ENCODE data around the gene GRB10. TPM values are rescaled to one million over a fixed set of nuclear protein-coding genes. Genes with fewer than 3 reads are reported as not detected.

The GRB10 gene
- total and polyA plus RNA-seq, 9 donors: 10.7 to 18.9 (median 12.2) TPM

DNA sequence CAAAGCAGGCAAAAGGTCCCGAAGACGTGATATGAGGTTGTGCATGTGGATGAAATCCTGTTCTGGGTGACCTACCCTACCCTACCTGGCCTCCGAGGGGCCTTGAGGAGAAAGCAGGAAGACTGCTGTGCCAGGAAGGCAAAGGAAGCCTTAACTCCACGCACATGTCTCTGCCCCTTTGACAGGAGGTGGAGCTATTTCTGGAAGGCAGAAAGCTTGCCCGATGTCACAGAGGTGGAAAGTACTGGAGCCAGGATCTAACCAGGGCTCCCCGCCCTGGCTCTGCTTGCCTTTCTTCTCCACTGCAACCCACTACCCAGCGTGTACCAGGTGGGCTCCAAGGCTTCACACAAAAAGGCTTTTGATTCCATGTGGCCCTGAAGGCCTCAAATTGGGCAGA lies 151.1 kb downstream of the GRB10 start:
- H3K27ac ChIP-seq (ENCODE audit: low read length): no peak overlapping the region
- no peaks in the 10 kb centered on the region for H3K27me3 ChIP-seq (ENCODE audit: control insufficient read depth, insufficient read depth, low read length)
- H3K4me3 ChIP-seq (ENCODE audit: low read length): no peak overlapping the region
- no peak for DNase-seq
- H3K36me3 ChIP-seq (ENCODE audit: control insufficient read depth, insufficient read depth, low read length): no peaks in the 10 kb centered on the region
- WGBS (ENCODE audit: insufficient coverage): 77% methylated on average over 4 of the region's 7 CpGs
- no peaks in the 10 kb centered on the region for H3K9me3 ChIP-seq (replicated peaks; ENCODE audit: control insufficient read depth, low read depth, low read length)
- peaks cover 4% of the 10 kb centered on the region for H3K4me1 ChIP-seq (ENCODE audit: control insufficient read depth, insufficient read depth, low read length)

DNA sequence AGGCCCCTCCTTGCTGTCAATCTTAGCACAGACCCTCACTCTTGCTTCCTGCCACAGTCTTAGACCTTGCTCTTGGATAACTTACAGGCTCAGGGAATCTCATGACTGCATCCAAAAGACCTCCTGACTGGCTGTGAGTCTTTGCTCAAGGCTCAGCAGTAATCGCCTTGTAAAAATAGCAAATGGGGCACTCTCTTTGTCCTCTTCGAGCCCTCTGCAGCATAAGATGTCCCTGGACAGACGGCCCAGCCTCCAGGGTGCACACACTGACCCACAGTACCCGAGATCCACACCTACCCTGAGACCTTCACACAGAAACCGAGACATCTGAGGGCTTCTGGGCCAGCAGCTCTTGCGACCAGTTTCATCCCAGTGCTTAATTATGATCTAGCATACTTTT lies 151.6 kb downstream of the GRB10 start:
- 76% methylated on average over 3 of the region's 6 CpGs for WGBS (ENCODE audit: insufficient coverage)
- Histone ChIP-seq H3K27me3 (ENCODE audit: control insufficient read depth, insufficient read depth, low read length) (no peaks in the 10 kb centered on the region), H3K36me3 (ENCODE audit: control insufficient read depth, insufficient read depth, low read length) (no peaks in the 10 kb centered on the region), H3K4me3 (ENCODE audit: low read length) (no peak overlapping the region), H3K9me3 (replicated peaks; ENCODE audit: control insufficient read depth, low read depth, low read length) (no peaks in the 10 kb centered on the region), H3K27ac (ENCODE audit: low read length) (no peak overlapping the region), H3K4me1 (ENCODE audit: control insufficient read depth, insufficient read depth, low read length) (peaks cover 4% of the 10 kb centered on the region)
- no peak for DNase-seq

GRCh38 chr7:50629238-50629901 lies 153.3 kb downstream of the GRB10 start:
- Histone ChIP-seq H3K36me3 (ENCODE audit: control insufficient read depth, insufficient read depth, low read length) (no peaks in the 10 kb centered on the region), H3K4me3 (ENCODE audit: low read length) (no peak overlapping the region), H3K27me3 (ENCODE audit: control insufficient read depth, insufficient read depth, low read length) (no peaks in the 10 kb centered on the region), H3K27ac (ENCODE audit: low read length) (no peak overlapping the region), H3K4me1 (ENCODE audit: control insufficient read depth, insufficient read depth, low read length) (peaks cover 4% of the 10 kb centered on the region), H3K9me3 (replicated peaks; ENCODE audit: control insufficient read depth, low read depth, low read length) (no peaks in the 10 kb centered on the region)
- 62% methylated on average over 6 of the region's 10 CpGs for WGBS (ENCODE audit: insufficient coverage)
- DNase-seq: no peak

GRCh38 chr7:50628434-50629084 lies 154.1 kb downstream of the GRB10 start:
- 48% methylated on average over 3 of the region's 6 CpGs for WGBS (ENCODE audit: insufficient coverage)
- H3K9me3 ChIP-seq (replicated peaks; ENCODE audit: control insufficient read depth, low read depth, low read length): no peaks in the 10 kb centered on the region
- H3K4me3 ChIP-seq (ENCODE audit: low read length): no peak overlapping the region
- no peak for DNase-seq
- H3K27ac ChIP-seq (ENCODE audit: low read length): no peak overlapping the region
- no peaks in the 10 kb centered on the region for H3K27me3 ChIP-seq (ENCODE audit: control insufficient read depth, insufficient read depth, low read length)
- no peaks in the 10 kb centered on the region for H3K36me3 ChIP-seq (ENCODE audit: control insufficient read depth, insufficient read depth, low read length)
- H3K4me1 ChIP-seq (ENCODE audit: control insufficient read depth, insufficient read depth, low read length): peaks cover 4% of the 10 kb centered on the region

DNA sequence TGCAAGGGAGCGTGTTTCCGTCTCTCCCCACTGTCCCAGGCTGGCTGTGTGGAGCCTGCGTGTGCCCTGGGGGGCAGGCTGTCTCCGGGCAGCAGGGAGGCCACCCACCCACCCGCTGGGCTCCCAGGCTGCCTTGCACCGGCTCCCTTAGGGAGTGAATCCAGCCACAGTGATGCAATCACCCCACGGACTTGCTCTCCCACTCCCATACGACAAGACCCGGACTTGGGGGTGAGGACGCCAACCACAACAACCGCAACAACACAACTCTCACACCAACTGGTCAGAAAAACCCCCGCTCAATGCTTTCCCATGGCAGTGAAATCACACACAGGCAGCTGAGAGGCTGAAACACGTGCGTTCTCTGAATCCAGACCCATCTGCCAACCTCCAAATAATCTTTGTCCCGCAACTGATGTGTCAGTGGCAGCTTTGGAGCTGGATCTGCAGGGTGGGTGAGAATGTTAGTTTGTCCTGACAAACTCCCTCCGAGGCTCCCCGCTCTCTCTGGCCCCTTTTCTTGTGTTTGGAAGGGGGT lies 154.8 kb downstream of the GRB10 start:
- DNase-seq: no peak
- H3K36me3 ChIP-seq (ENCODE audit: control insufficient read depth, insufficient read depth, low read length): no peaks in the 10 kb centered on the region
- no peaks in the 10 kb centered on the region for H3K27me3 ChIP-seq (ENCODE audit: control insufficient read depth, insufficient read depth, low read length)
- no peaks in the 10 kb centered on the region for H3K9me3 ChIP-seq (replicated peaks; ENCODE audit: control insufficient read depth, low read depth, low read length)
- no peak overlapping the region for H3K27ac ChIP-seq (ENCODE audit: low read length)
- WGBS (ENCODE audit: insufficient coverage): 80% methylated on average over 7 of the region's 17 CpGs
- no peak overlapping the region for H3K4me3 ChIP-seq (ENCODE audit: low read length)
- H3K4me1 ChIP-seq (ENCODE audit: control insufficient read depth, insufficient read depth, low read length): peaks cover 4% of the 10 kb centered on the region

GRCh38 chr7:50626286-50626685 lies 156.4 kb downstream of the GRB10 start:
- H3K36me3 ChIP-seq (ENCODE audit: control insufficient read depth, insufficient read depth, low read length): no peaks in the 10 kb centered on the region
- no peaks in the 10 kb centered on the region for H3K9me3 ChIP-seq (replicated peaks; ENCODE audit: control insufficient read depth, low read depth, low read length)
- WGBS (ENCODE audit: insufficient coverage): no CpG with 5 or more reads among the region's 3 CpGs
- DNase-seq: no peak
- H3K27ac ChIP-seq (ENCODE audit: low read length): no peak overlapping the region
- peaks cover 4% of the 10 kb centered on the region for H3K4me1 ChIP-seq (ENCODE audit: control insufficient read depth, insufficient read depth, low read length)
- H3K4me3 ChIP-seq (ENCODE audit: low read length): no peak overlapping the region
- no peaks in the 10 kb centered on the region for H3K27me3 ChIP-seq (ENCODE audit: control insufficient read depth, insufficient read depth, low read length)

DNA sequence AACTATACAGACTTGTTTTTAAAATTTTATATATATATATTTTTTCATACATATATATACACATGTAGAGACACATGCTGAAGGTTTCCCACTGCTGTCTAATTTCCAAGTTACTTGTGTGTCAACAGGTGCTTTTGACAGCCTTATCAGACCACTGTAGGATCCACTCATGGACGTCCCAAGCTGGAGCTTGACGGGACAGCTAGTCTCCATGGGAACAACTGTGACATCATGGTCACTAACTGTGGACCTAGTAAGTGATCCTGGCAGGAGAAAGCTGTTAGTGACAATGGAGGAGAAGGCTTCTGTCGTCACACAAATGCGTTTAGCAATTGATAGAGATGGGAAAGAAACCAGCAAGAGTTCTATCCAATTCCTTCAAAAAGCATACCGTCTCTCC lies 157.3 kb downstream of the GRB10 start:
- H3K4me3 ChIP-seq (ENCODE audit: low read length): no peak overlapping the region
- no peaks in the 10 kb centered on the region for H3K27me3 ChIP-seq (ENCODE audit: control insufficient read depth, insufficient read depth, low read length)
- H3K9me3 ChIP-seq (replicated peaks; ENCODE audit: control insufficient read depth, low read depth, low read length): no peaks in the 10 kb centered on the region
- no peaks in the 10 kb centered on the region for H3K36me3 ChIP-seq (ENCODE audit: control insufficient read depth, insufficient read depth, low read length)
- H3K4me1 ChIP-seq (ENCODE audit: control insufficient read depth, insufficient read depth, low read length): peaks cover 4% of the 10 kb centered on the region
- H3K27ac ChIP-seq (ENCODE audit: low read length): no peak overlapping the region
- WGBS (ENCODE audit: insufficient coverage): no CpG with 5 or more reads among the region's 5 CpGs
- no peak for DNase-seq

- Histone ChIP-seq H3K4me3 (ENCODE audit: low read length) (no peak overlapping the region), H3K27me3 (ENCODE audit: control insufficient read depth, insufficient read depth, low read length) (no peaks in the 10 kb centered on the region), H3K4me1 (ENCODE audit: control insufficient read depth, insufficient read depth, low read length) (no peaks in the 10 kb centered on the region), H3K27ac (ENCODE audit: low read length) (no peak overlapping the region), H3K36me3 (ENCODE audit: control insufficient read depth, insufficient read depth, low read length) (no peaks in the 10 kb centered on the region), H3K9me3 (replicated peaks; ENCODE audit: control insufficient read depth, low read depth, low read length) (no peaks in the 10 kb centered on the region)
- DNase-seq: no peak
- no CpG with 5 or more reads among the region's 2 CpGs for WGBS (ENCODE audit: insufficient coverage)
Observed at GRCh38 chr7:50622821-50623220, 159.9 kb downstream of the GRB10 start.

DNA sequence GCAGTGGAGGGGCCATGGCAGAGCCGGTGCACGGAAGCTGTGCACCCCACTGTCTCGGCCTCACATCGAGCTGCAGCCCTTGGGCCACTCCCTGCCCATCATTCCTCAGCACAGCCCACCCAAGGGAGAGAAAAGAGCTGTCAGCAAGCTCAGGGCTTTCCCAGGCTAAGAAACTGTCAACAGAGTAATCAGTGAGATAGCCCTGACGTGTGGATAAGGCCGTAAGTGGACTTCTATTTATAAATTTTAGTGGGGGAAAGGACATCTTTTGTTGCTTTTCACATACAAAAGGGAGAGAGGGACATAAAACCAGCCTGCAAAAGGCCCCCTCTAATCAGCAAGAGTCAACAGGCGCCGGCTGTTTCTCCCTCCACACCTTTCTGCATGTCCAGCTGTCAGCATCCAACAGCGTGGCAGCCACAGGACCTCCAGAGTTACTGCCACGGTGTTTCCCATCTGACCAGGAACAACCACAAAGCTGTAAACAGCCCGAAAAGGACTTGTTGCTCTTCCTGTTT lies 160.7 kb downstream of the GRB10 start:
- H3K36me3 ChIP-seq (ENCODE audit: control insufficient read depth, insufficient read depth, low read length): no peaks in the 10 kb centered on the region
- no peak for DNase-seq
- no peaks in the 10 kb centered on the region for H3K9me3 ChIP-seq (replicated peaks; ENCODE audit: control insufficient read depth, low read depth, low read length)
- no peaks in the 10 kb centered on the region for H3K27me3 ChIP-seq (ENCODE audit: control insufficient read depth, insufficient read depth, low read length)
- no peaks in the 10 kb centered on the region for H3K4me1 ChIP-seq (ENCODE audit: control insufficient read depth, insufficient read depth, low read length)
- no peak overlapping the region for H3K27ac ChIP-seq (ENCODE audit: low read length)
- WGBS (ENCODE audit: insufficient coverage): 52% methylated on average over 9 of the region's 11 CpGs
- no peak overlapping the region for H3K4me3 ChIP-seq (ENCODE audit: low read length)

- H3K27me3 ChIP-seq (ENCODE audit: control insufficient read depth, insufficient read depth, low read length): no peaks in the 10 kb centered on the region
- no peaks in the 10 kb centered on the region for H3K4me1 ChIP-seq (ENCODE audit: control insufficient read depth, insufficient read depth, low read length)
- H3K4me3 ChIP-seq (ENCODE audit: low read length): no peak overlapping the region
- no peak overlapping the region for H3K27ac ChIP-seq (ENCODE audit: low read length)
- WGBS (ENCODE audit: insufficient coverage): 59% methylated on average over 7 of the region's 8 CpGs
- H3K9me3 ChIP-seq (replicated peaks; ENCODE audit: control insufficient read depth, low read depth, low read length): no peaks in the 10 kb centered on the region
- no peaks in the 10 kb centered on the region for H3K36me3 ChIP-seq (ENCODE audit: control insufficient read depth, insufficient read depth, low read length)
- no peak for DNase-seq
Observed at GRCh38 chr7:50621206-50621605, 161.5 kb downstream of the GRB10 start.

Data from muscle of leg (tissue), 11 donors.